PC-3 (cell line): ENCODE data around the gene TMEM97. TPM values are rescaled to one million over a fixed set of nuclear protein-coding genes. Genes with fewer than 3 reads are reported as not detected.

Experiments used
- ATAC-seq: fragments of 200-7000 bp; cut with Tn5 transposase; 2 replicates; pipeline ENCODE4 v1.9.1; 2020; ENCODE audit warnings: mild to moderate bottlenecking, moderate library complexity
- BruUV-seq: library from RNA; stranded (reverse); fragments of 400-500 nt; replicated peaks from 2 replicates; lab custom pipeline; 2021; lab: Mats Ljungman, UMichigan
- CTCF ChIA-PET: fragments of 300-600 bp; sonication (Branson Sonifier 250); formaldehyde crosslinking; loops from one replicate; lab custom pipeline; 2022; ENCODE audit warnings: antibody characterized with exemption; lab: Charles Lee
- POLR2A ChIA-PET: fragments of 300-600 bp; sonication (Branson Sonifier 250); formaldehyde crosslinking; loops from one replicate; lab custom pipeline; 2022; ENCODE audit warnings: antibody characterized with exemption; ENCODE audit not compliant: unreplicated experiment; lab: Charles Lee
- DNase-seq: peaks from one replicate; pipeline ENCODE4 v3.0.0-alpha.2; 2015
- H2AFZ ChIP-seq: fragments of 300-600 bp; sonication (generic); 2 replicates; pipeline ENCODE4 v1.6.0; 2016; ENCODE audit warnings: antibody characterized with exemption, low read length
- H3F3A ChIP-seq: fragments of 300-600 bp; sonication (generic); one replicate; pipeline ENCODE4 v1.6.0; 2017; ENCODE audit warnings: antibody characterized with exemption, low read length, control low read depth, mild to moderate bottlenecking; ENCODE audit not compliant: unreplicated experiment
- H3K27ac ChIP-seq: fragments of 300-600 bp; sonication (generic); 2 replicates; pipeline ENCODE4 v1.5.1; 2016; ENCODE audit warnings: mild to moderate bottlenecking, low read length
- H3K27me3 ChIP-seq: fragments of 300-600 bp; sonication (generic); 2 replicates; pipeline ENCODE4 v1.6.1; 2016; ENCODE audit warnings: low read length, mixed read lengths
- H3K36me3 ChIP-seq: fragments of 300-600 bp; sonication (generic); 2 replicates; pipeline ENCODE4 v1.6.1; 2016; ENCODE audit warnings: low read depth, mixed run types, low read length, mixed read lengths
- H3K4me1 ChIP-seq: fragments of 300-600 bp; sonication (generic); 2 replicates; pipeline ENCODE4 v1.5.1; 2016; ENCODE audit warnings: low read length; ENCODE audit not compliant: insufficient read depth
- H3K4me2 ChIP-seq: fragments of 300-600 bp; sonication (generic); 2 replicates; pipeline ENCODE4 v1.6.0; 2016; ENCODE audit warnings: low read length
- H3K4me3 ChIP-seq: fragments of 300-600 bp; sonication (generic); 2 replicates; pipeline ENCODE4 v1.5.1; 2016; ENCODE audit warnings: mild to moderate bottlenecking, low read length, mixed read lengths
- H3K79me2 ChIP-seq: fragments of 300-600 bp; sonication (generic); 2 replicates; pipeline ENCODE4 v1.6.1; 2017; ENCODE audit warnings: low read length, mixed read lengths
- H3K9ac ChIP-seq: fragments of 300-600 bp; sonication (generic); 2 replicates; pipeline ENCODE4 v1.6.0; 2016; ENCODE audit warnings: mild to moderate bottlenecking, low read length
- H3K9me2 ChIP-seq: fragments of 300-600 bp; sonication (generic); replicated peaks from 2 replicates; pipeline ENCODE4 v1.6.1; 2016; ENCODE audit warnings: mixed run types, low read length, mixed read lengths
- H3K9me3 ChIP-seq: fragments of 300-600 bp; sonication (generic); 2 replicates; pipeline ENCODE4 v1.6.1; 2016; ENCODE audit warnings: low read length, mixed read lengths
- H4K20me1 ChIP-seq: fragments of 300-600 bp; sonication (generic); 2 replicates; pipeline ENCODE4 v1.6.1; 2016; ENCODE audit warnings: low read length, mixed read lengths
- CTCF ChIP-seq: fragments of 300-600 bp; sonication (generic); conservative IDR thresholded peaks from 2 replicates; pipeline ENCODE4 v1.5.1; 2017; ENCODE audit warnings: antibody characterized with exemption, low read depth, mild to moderate bottlenecking, low read length
- EZH2 ChIP-seq: fragments of 300-600 bp; sonication (generic); IDR thresholded peaks from one replicate; pipeline ENCODE4 v1.6.1; 2017; ENCODE audit warnings: antibody characterized with exemption, mild to moderate bottlenecking, low read length; ENCODE audit not compliant: unreplicated experiment
- EZH2phosphoT487 ChIP-seq: fragments of 300-600 bp; sonication (generic); IDR thresholded peaks from 2 replicates; pipeline ENCODE4 v1.6.1; 2018; ENCODE audit warnings: mild to moderate bottlenecking, antibody characterized with exemption, low read length, borderline replicate concordance
- intact Hi-C: fragments of 100-400 bp; cut with micrococcal nuclease; formaldehyde crosslinking; loops from 2 replicates; pipeline ENCODE4 v1.9.0; 2023
- total RNA-seq: library from RNA; depleted of rRNA; stranded (reverse); fragments of >200 nt; gene quantifications from 2 replicates; pipeline ENCODE4 v1.2.3, GENCODE V29; 2014

TMEM97 gene
- total RNA-seq, 1 experiment from 2014 or later: 40.5 TPM

- ChIA-PET POLR2A (no interaction called here), CTCF (no interaction called here)
- intact Hi-C loops: no loop called here
These were observed 45.8 kb downstream of the TMEM97 start, which contains the start of gene SEBOX for GRCh38 chr17:28364665-28365363. Gene SEBOX (minus strand): TSS chr17:28365199. CDS start chr17:28365151, 48 bp downstream.

GRCh38 chr17:28365487-28365886 is 46.5 kb downstream of the TMEM97 start:
- H3K79me2 ChIP-seq: no peaks in the 10 kb centered on the region
- ATAC-seq (no peak), DNase-seq (no peak)
- H3K4me3 ChIP-seq: no peak overlapping the region
- no peaks in the 10 kb centered on the region for H3F3A ChIP-seq
- intact Hi-C loops: no loop called here
- CTCF ChIA-PET: interaction anchor here (0.5 kb wide), 1 partner anchor 67 kb away, joined by 8 read pairs; no protein-coding TSS in a partner anchor
- H3K36me3 ChIP-seq: peaks cover 5% of the 10 kb centered on the region; the same call in 1 of the 2 replicates
- no peaks in the 10 kb centered on the region for H4K20me1 ChIP-seq
- no TSS peak for BruUV-seq
- no peak overlapping the region for H2AFZ ChIP-seq
- POLR2A ChIA-PET: no interaction called here
- no peak overlapping the region for H3K4me2 ChIP-seq
- no peaks in the 10 kb centered on the region for H3K4me1 ChIP-seq
- H3K27ac ChIP-seq: no peak overlapping the region
- no peaks in the 10 kb centered on the region for H3K27me3 ChIP-seq
- no peaks in the 10 kb centered on the region for H3K9me3 ChIP-seq
- H3K9me2 ChIP-seq: no peaks in the 10 kb centered on the region
- no peak overlapping the region for H3K9ac ChIP-seq
- no peak for TF ChIP-seq EZH2

More at GRCh38 chr17:28364665-28365363, 45.8 kb downstream of the TMEM97 start, which contains the start of gene SEBOX:
- Histone ChIP-seq H3K4me3 (no peak within 1 kb of the TSS), H3K36me3 (peaks cover 11% of the 10 kb centered on the region; the same call in 1 of the 2 replicates), H3K4me1 (no peaks in the 10 kb centered on the region), H3F3A (no peaks in the 10 kb centered on the region), H3K27me3 (no peaks in the 10 kb centered on the region), H3K27ac (no peak within 1 kb of the TSS), H3K9me3 (no peaks in the 10 kb centered on the region), H3K4me2 (no peak within 1 kb of the TSS), H2AFZ (no peak within 1 kb of the TSS), H3K9ac (no peak within 1 kb of the TSS), H4K20me1 (no peaks in the 10 kb centered on the region), H3K9me2 (no peaks in the 10 kb centered on the region), H3K79me2 (no peaks in the 10 kb centered on the region)
- no peak for ATAC-seq
- no peak for DNase-seq
- no peak for TF ChIP-seq CTCF
- TF ChIP-seq EZH2: no peak
- no peak for TF ChIP-seq EZH2phosphoT487
- no TSS peak for BruUV-seq

- H3K4me1 ChIP-seq: no peaks in the 10 kb centered on the region
- H3K27ac ChIP-seq: no peak overlapping the region
- H3K4me2 ChIP-seq: no peak overlapping the region
- H3K79me2 ChIP-seq: no peaks in the 10 kb centered on the region
- no peaks in the 10 kb centered on the region for H3K27me3 ChIP-seq
- H2AFZ ChIP-seq: no peak overlapping the region
- POLR2A ChIA-PET: no interaction called here
- H3K4me3 ChIP-seq: no peak overlapping the region
- H4K20me1 ChIP-seq: no peaks in the 10 kb centered on the region
- DNase-seq (no peak), ATAC-seq (no peak)
- no peaks in the 10 kb centered on the region for H3F3A ChIP-seq
- H3K9me3 ChIP-seq: no peaks in the 10 kb centered on the region
- H3K9me2 ChIP-seq: no peaks in the 10 kb centered on the region
- no peak overlapping the region for H3K9ac ChIP-seq
- CTCF ChIA-PET: no interaction called here
- intact Hi-C loops: loop anchor here (2.0 kb wide), 1 partner anchor 50 kb away; no protein-coding TSS in a partner anchor
- no peaks in the 10 kb centered on the region for H3K36me3 ChIP-seq
- no peak for TF ChIP-seq EZH2phosphoT487
- TF ChIP-seq CTCF: no peak
- TF ChIP-seq EZH2: no peak
- BruUV-seq: no TSS peak
These were observed 47.6 kb downstream of the TMEM97 start for GRCh38 chr17:28366605-28367004.
